ENCODE measurements around the gene GSTM1.
"Not testable (repeated sequence)": the region's sequence is repeated elsewhere in the genome, so short reads cannot be mapped to it uniquely, and the experiment has no call there.

GSTM1 gene

GRCh38 chr1:109694400-109694799 is 6.8 kb downstream of the GSTM1 start:
- H3K27ac ChIP-seq (ENCODE audit: low read depth, low read length); H3K4me3 ChIP-seq (ENCODE audit: low read depth in 1 of 5, low read length in 5 of 5); H3K9me3 ChIP-seq (ENCODE audit: control insufficient read depth in 5 of 5, low read length in 5 of 5); H3K27me3 ChIP-seq (ENCODE audit: control insufficient read depth in 5 of 5, insufficient read depth in 4 of 5, low read length in 5 of 5); H3K9ac ChIP-seq (ENCODE audit: low read length in 5 of 5); H3K36me3 ChIP-seq (ENCODE audit: control insufficient read depth in 5 of 5, insufficient read depth in 5 of 5, low read length in 5 of 5); H3K4me1 ChIP-seq (ENCODE audit: control insufficient read depth in 5 of 5, insufficient read depth in 5 of 5, low read length in 5 of 5): not testable (repeated sequence)

DNA sequence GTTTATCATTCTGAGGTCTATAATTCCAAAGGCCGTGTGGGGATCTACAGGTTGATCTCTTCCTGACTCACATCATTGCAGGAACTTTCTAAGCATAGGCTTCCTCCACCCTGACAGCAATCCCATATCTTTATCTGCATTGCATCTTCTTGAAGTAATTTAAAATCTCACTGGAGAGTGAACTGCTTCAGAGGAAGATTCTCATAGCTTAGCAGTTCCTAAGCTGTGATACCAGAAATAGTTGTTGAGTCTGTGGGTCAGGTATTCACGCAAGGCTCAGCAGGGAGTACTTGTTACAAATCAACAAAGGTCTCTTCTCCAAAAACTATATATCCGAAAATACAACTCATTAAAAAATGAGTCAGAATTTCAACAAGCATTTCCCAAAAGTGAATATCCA is 7.5 kb downstream of the GSTM1 start:
- H3K9me3 ChIP-seq (ENCODE audit: control insufficient read depth in 5 of 5, low read length in 5 of 5); H3K36me3 ChIP-seq (ENCODE audit: control insufficient read depth in 5 of 5, insufficient read depth in 5 of 5, low read length in 5 of 5); H3K27ac ChIP-seq (ENCODE audit: low read depth, low read length); H3K9ac ChIP-seq (ENCODE audit: low read length in 5 of 5); H3K27me3 ChIP-seq (ENCODE audit: control insufficient read depth in 5 of 5, insufficient read depth in 4 of 5, low read length in 5 of 5); H3K4me3 ChIP-seq (ENCODE audit: low read depth in 1 of 5, low read length in 5 of 5); H3K4me1 ChIP-seq (ENCODE audit: control insufficient read depth in 5 of 5, insufficient read depth in 5 of 5, low read length in 5 of 5): not testable (repeated sequence)

DNA sequence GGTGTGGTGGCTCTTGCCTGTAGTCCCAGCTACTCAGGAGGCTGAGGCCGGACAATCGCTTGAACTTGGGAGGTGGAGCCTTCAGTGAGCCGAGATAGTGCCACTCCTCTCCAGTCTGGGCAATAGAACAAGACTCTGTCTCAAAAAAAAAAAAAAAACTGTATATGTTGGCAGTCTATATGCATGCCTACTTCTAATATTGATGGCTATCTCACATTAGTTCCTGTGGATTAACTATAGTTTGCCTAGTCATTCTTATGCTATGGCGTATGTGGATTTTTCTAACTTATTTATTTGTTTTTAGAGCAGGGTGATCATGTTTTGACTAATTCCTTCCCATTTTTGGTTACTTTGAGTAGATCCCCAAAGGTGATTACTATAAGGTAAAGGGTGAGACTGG is 9.4 kb downstream of the GSTM1 start:
- Histone ChIP-seq H3K9me3 (ENCODE audit: control insufficient read depth in 5 of 5, low read length in 5 of 5) (no peaks in the 10 kb centered on the region), H3K27me3 (ENCODE audit: control insufficient read depth in 5 of 5, insufficient read depth in 4 of 5, low read length in 5 of 5) (no peaks in the 10 kb centered on the region), H3K4me1 (ENCODE audit: control insufficient read depth in 5 of 5, insufficient read depth in 5 of 5, low read length in 5 of 5) (no peaks in the 10 kb centered on the region), H3K36me3 (ENCODE audit: control insufficient read depth in 5 of 5, insufficient read depth in 5 of 5, low read length in 5 of 5) (no peaks in the 10 kb centered on the region), H3K4me3 (ENCODE audit: low read depth in 1 of 5, low read length in 5 of 5) (no peak overlapping the region), H3K9ac (ENCODE audit: low read length in 5 of 5) (no peak overlapping the region), H3K27ac (ENCODE audit: low read depth, low read length) (no peak overlapping the region)

GRCh38 chr1:109697861-109698260 is 10.2 kb downstream of the GSTM1 start:
- H3K9ac ChIP-seq (ENCODE audit: low read length in 5 of 5); H3K4me1 ChIP-seq (ENCODE audit: control insufficient read depth in 5 of 5, insufficient read depth in 5 of 5, low read length in 5 of 5); H3K4me3 ChIP-seq (ENCODE audit: low read depth in 1 of 5, low read length in 5 of 5); H3K27me3 ChIP-seq (ENCODE audit: control insufficient read depth in 5 of 5, insufficient read depth in 4 of 5, low read length in 5 of 5); H3K27ac ChIP-seq (ENCODE audit: low read depth, low read length); H3K9me3 ChIP-seq (ENCODE audit: control insufficient read depth in 5 of 5, low read length in 5 of 5); H3K36me3 ChIP-seq (ENCODE audit: control insufficient read depth in 5 of 5, insufficient read depth in 5 of 5, low read length in 5 of 5): not testable (repeated sequence)

DNA sequence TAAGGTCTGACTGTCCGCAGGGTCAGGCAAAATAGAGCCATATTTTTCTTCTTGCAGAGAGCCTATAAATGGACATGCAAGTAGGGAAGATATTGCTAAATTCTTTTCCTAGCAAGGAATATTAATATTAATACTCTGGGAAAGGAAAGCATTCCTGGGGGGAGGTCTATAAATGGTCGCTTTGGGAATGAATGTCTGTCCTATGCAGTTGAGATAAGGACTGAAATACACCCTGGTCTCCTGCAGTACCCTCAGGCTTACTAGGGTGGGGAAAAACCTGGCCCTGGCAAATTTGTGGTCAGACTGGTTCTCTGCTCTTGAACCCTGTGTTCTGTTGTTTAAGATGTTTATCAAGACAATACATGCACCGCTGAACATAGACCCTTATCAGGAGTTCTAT is 15.3 kb downstream of the GSTM1 start:
- not testable (repeated sequence) for H3K9ac ChIP-seq (ENCODE audit: low read length in 5 of 5); H3K9me3 ChIP-seq (ENCODE audit: control insufficient read depth in 5 of 5, low read length in 5 of 5)

DNA sequence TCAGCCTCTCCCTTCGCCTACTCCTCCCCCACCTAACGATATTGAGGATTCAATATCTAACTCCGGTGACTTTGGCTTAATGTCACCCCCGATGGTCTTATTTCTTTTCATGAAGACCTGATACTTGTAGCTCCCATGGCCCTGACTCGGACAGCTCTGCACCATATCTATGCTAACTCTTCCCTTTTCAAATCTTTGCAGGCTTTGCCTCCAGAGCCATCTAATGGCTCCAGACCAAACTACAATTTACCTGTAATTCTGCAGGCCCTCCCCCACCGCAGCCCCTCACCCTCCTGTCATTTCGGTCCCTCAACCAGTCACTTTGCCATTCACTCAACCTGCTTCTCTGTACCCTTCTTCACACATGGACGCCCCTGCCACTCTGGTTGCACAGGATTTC is 16.6 kb downstream of the GSTM1 start:
- H3K36me3 ChIP-seq (ENCODE audit: control insufficient read depth in 5 of 5, insufficient read depth in 5 of 5, low read length in 5 of 5) = no peaks in the 10 kb centered on the region
- H3K9me3 ChIP-seq (ENCODE audit: control insufficient read depth in 5 of 5, low read length in 5 of 5) = peaks cover 0 to 7% (median 0%) of the 10 kb centered on the region in 5 donors
- no peak overlapping the region for H3K27ac ChIP-seq (ENCODE audit: low read depth, low read length)
- H3K9ac ChIP-seq (ENCODE audit: low read length in 5 of 5) = no peak overlapping the region
- H3K4me1 ChIP-seq (ENCODE audit: control insufficient read depth in 5 of 5, insufficient read depth in 5 of 5, low read length in 5 of 5) = no peaks in the 10 kb centered on the region
- H3K27me3 ChIP-seq (ENCODE audit: control insufficient read depth in 5 of 5, insufficient read depth in 4 of 5, low read length in 5 of 5) = no peaks in the 10 kb centered on the region
- no peak overlapping the region for H3K4me3 ChIP-seq (ENCODE audit: low read depth in 1 of 5, low read length in 5 of 5)

More for the DNA sequence above, 15.3 kb downstream of the GSTM1 start:
- not testable (repeated sequence) for H3K4me1 ChIP-seq (ENCODE audit: control insufficient read depth in 5 of 5, insufficient read depth in 5 of 5, low read length in 5 of 5); H3K36me3 ChIP-seq (ENCODE audit: control insufficient read depth in 5 of 5, insufficient read depth in 5 of 5, low read length in 5 of 5); H3K27me3 ChIP-seq (ENCODE audit: control insufficient read depth in 5 of 5, insufficient read depth in 4 of 5, low read length in 5 of 5); H3K27ac ChIP-seq (ENCODE audit: low read depth, low read length); H3K4me3 ChIP-seq (ENCODE audit: low read depth in 1 of 5, low read length in 5 of 5)

DNA sequence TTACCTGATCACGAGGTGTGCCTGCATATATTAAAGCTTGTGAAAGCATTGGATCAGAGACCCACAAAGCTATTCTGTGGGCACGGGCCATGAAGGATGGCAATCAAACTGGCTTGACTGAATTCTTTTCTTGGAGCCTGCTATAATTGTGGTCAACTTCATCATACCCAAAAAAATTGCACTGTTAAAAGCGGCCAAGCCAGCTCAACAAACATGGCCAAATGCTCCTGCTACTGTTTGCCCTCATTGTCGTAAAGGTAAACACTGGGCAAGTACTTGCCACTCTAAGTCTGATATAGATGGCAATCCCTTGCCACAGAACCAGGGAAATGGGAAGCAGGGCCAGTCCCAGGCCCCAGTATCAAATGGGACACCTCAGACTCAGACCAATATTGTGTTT is 17.8 kb downstream of the GSTM1 start:
- Histone ChIP-seq H3K9me3 (ENCODE audit: control insufficient read depth in 5 of 5, low read length in 5 of 5) (peaks cover 0 to 9% (median 0%) of the 10 kb centered on the region in 5 donors), H3K4me1 (ENCODE audit: control insufficient read depth in 5 of 5, insufficient read depth in 5 of 5, low read length in 5 of 5) (no peaks in the 10 kb centered on the region), H3K9ac (ENCODE audit: low read length in 5 of 5) (no peak overlapping the region), H3K27me3 (ENCODE audit: control insufficient read depth in 5 of 5, insufficient read depth in 4 of 5, low read length in 5 of 5) (no peaks in the 10 kb centered on the region), H3K36me3 (ENCODE audit: control insufficient read depth in 5 of 5, insufficient read depth in 5 of 5, low read length in 5 of 5) (no peaks in the 10 kb centered on the region), H3K4me3 (ENCODE audit: low read depth in 1 of 5, low read length in 5 of 5) (no peak overlapping the region), H3K27ac (ENCODE audit: low read depth, low read length) (no peak overlapping the region)

- H3K27ac ChIP-seq (ENCODE audit: low read depth, low read length); H3K4me3 ChIP-seq (ENCODE audit: low read depth in 1 of 5, low read length in 5 of 5); H3K36me3 ChIP-seq (ENCODE audit: control insufficient read depth in 5 of 5, insufficient read depth in 5 of 5, low read length in 5 of 5); H3K27me3 ChIP-seq (ENCODE audit: control insufficient read depth in 5 of 5, insufficient read depth in 4 of 5, low read length in 5 of 5); H3K9ac ChIP-seq (ENCODE audit: low read length in 5 of 5); H3K9me3 ChIP-seq (ENCODE audit: control insufficient read depth in 5 of 5, low read length in 5 of 5): not testable (repeated sequence)
- peaks cover 0 to 11% (median 7%) of the 10 kb centered on the region in 5 donors for H3K4me1 ChIP-seq (ENCODE audit: control insufficient read depth in 5 of 5, insufficient read depth in 5 of 5, low read length in 5 of 5)
Observed at GRCh38 chr1:109708949-109709348, 21.3 kb downstream of the GSTM1 start.

DNA sequence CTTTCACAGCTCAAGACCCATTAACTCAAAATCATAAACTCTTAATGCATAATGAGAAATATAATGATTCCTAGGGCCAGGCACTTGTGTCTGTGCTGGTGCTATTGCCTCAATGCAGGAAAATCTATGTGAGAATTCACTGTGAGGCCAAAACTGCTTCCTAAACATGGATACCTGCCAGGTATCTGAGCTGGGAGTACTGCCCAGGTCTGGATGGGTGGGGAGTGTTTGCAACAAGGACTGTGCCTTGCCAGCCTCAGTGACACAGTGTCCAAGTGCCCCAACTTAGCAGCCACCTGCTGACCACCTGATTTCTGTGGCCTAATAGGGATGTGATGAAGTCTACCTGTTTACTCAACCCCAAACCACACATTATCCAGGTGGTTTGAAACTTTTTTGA is 22.2 kb downstream of the GSTM1 start:
- H3K9me3 ChIP-seq (ENCODE audit: control insufficient read depth in 5 of 5, low read length in 5 of 5); H3K36me3 ChIP-seq (ENCODE audit: control insufficient read depth in 5 of 5, insufficient read depth in 5 of 5, low read length in 5 of 5); H3K27ac ChIP-seq (ENCODE audit: low read depth, low read length); H3K4me3 ChIP-seq (ENCODE audit: low read depth in 1 of 5, low read length in 5 of 5); H3K9ac ChIP-seq (ENCODE audit: low read length in 5 of 5); H3K27me3 ChIP-seq (ENCODE audit: control insufficient read depth in 5 of 5, insufficient read depth in 4 of 5, low read length in 5 of 5): not testable (repeated sequence)
- peaks cover 0 to 11% (median 7%) of the 10 kb centered on the region in 5 donors for H3K4me1 ChIP-seq (ENCODE audit: control insufficient read depth in 5 of 5, insufficient read depth in 5 of 5, low read length in 5 of 5)

DNA sequence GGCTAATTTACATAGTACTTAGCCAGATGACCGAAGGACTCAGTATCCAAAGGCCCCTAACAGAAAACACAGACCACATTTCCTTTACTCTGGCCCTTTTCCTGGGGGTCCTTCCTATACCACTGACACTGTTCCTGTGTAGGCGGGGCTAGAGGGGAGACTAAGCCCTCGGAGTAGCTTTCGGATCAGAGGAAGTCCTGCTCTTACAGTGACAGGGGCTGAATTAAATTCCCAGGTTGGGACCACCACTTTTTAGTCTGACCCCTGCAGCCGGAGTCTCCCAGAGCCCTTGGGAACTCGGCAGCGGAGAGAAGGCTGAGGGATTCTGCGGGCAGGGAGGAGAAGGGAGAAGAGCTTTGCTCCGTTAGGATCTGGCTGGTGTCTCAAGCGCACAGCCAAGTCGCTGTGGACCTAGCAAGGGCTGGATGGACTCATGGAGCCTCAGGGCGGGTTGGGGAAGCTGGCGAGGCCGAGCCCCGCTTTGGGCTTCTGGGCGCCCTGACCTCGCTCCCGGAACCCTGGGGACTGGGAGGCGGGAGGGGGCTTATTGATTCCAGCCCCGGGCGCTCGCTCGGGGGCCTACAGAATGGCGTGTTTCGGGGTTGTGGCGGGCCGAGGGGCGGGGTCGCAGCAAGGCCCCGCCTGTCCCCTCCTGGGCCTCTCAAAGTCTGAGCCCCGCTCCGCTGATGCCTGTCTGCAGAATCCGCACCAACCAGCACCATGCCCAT is 24.1 kb downstream of the GSTM1 start, which contains the start of gene GSTM5:
TSS of gene GSTM5 (plus strand) at position 659 of the 728 bp plus-strand sequence. CDS start at position 721, 62 bp downstream.
- Histone ChIP-seq H3K4me3 (ENCODE audit: low read depth in 1 of 5, low read length in 5 of 5) (peak within 1 kb of the TSS; percentile 40 to 75 (median 62)), H3K4me1 (ENCODE audit: control insufficient read depth in 5 of 5, insufficient read depth in 5 of 5, low read length in 5 of 5) (peaks cover 0 to 20% (median 12%) of the 10 kb centered on the region in 5 donors), H3K9ac (ENCODE audit: low read length in 5 of 5) (peak within 1 kb of the TSS in 2 of 5 donors; percentile 51 to 59)
- H3K27ac ChIP-seq (ENCODE audit: low read depth, low read length); H3K36me3 ChIP-seq (ENCODE audit: control insufficient read depth in 5 of 5, insufficient read depth in 5 of 5, low read length in 5 of 5); H3K27me3 ChIP-seq (ENCODE audit: control insufficient read depth in 5 of 5, insufficient read depth in 4 of 5, low read length in 5 of 5); H3K9me3 ChIP-seq (ENCODE audit: control insufficient read depth in 5 of 5, low read length in 5 of 5): not testable (repeated sequence)

Measured in subcutaneous abdominal adipose tissue (tissue), 5 donors.